Panc1 (cell line): Measurements from ENCODE around the gene MYO1A.

Experiments used
- POLR2AphosphoS5 ChIP-seq: IDR thresholded peaks from 2 replicates; pipeline ENCODE4 v1.6.1; 2012; ENCODE audit warnings: mild to moderate bottlenecking, low read depth, low read length, moderate library complexity
- SIN3A ChIP-seq: IDR thresholded peaks from 2 replicates; pipeline ENCODE4 v1.6.1; 2012; ENCODE audit warnings: low read depth, mild to moderate bottlenecking, low read length, moderate library complexity, borderline replicate concordance; ENCODE audit not compliant: insufficient read depth
- TCF7L2 ChIP-seq: IDR thresholded peaks from 2 replicates; pipeline ENCODE4 v1.6.1; 2011; ENCODE audit warnings: mild to moderate bottlenecking, low read depth, low read length, inconsistent platforms
- TF ChIP-seq, protein P1 (sequence below): fragments of 450-650 bp; IDR thresholded peaks from 2 replicates; pipeline ENCODE4 v1.5.1; 2017; ENCODE audit warnings: mild to moderate bottlenecking
- TF ChIP-seq, protein P2 (sequence below), 2 experiments: IDR thresholded peaks; 2 replicates each; pipeline ENCODE4 v1.6.1; 2011 to 2012; ENCODE audit warnings: low read depth in 2 of 2, control low read depth in 1 of 2, low read length in 1 of 2, mild to moderate bottlenecking in 1 of 2, moderate library complexity in 1 of 2; ENCODE audit not compliant: insufficient read depth in 1 of 2

DNA sequence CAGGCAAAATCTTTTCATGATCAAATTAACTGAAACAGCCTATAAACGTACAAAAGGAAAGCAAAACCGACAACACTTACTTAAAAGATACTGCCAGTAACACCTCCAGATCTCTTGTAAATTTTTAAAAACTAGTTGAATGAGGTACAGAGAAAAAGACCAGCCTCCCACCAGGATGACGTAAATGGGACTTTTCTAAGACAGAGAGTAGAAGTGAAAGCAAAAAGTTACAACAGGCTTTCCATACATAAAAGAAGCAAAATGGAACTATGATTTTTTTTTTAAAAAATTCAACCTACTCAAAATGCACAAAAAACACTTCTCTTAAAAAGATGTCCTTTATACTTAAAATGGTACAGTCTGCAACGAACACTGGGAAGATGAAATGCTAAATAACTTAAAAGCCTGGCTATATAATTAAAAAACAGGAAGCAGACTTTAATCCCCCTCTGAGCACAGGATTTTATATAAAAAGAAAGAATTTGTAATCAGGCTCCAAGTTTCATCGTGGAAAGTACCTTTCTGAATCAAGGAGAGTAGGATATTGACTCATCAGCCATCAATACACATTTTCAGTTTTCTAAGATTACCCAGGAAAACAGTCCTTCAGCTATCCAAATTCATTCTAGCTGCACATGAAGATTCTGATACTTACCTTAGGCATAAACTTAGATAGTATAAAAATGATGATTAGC is 14.2 kb upstream of the MYO1A start:
- TF ChIP-seq POLR2AphosphoS5 (no peak), SIN3A (no peak), TCF7L2 (no peak)
- TF ChIP-seq, protein P1, sequence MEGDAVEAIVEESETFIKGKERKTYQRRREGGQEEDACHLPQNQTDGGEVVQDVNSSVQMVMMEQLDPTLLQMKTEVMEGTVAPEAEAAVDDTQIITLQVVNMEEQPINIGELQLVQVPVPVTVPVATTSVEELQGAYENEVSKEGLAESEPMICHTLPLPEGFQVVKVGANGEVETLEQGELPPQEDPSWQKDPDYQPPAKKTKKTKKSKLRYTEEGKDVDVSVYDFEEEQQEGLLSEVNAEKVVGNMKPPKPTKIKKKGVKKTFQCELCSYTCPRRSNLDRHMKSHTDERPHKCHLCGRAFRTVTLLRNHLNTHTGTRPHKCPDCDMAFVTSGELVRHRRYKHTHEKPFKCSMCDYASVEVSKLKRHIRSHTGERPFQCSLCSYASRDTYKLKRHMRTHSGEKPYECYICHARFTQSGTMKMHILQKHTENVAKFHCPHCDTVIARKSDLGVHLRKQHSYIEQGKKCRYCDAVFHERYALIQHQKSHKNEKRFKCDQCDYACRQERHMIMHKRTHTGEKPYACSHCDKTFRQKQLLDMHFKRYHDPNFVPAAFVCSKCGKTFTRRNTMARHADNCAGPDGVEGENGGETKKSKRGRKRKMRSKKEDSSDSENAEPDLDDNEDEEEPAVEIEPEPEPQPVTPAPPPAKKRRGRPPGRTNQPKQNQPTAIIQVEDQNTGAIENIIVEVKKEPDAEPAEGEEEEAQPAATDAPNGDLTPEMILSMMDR = no peak
- TF ChIP-seq, protein P2, sequence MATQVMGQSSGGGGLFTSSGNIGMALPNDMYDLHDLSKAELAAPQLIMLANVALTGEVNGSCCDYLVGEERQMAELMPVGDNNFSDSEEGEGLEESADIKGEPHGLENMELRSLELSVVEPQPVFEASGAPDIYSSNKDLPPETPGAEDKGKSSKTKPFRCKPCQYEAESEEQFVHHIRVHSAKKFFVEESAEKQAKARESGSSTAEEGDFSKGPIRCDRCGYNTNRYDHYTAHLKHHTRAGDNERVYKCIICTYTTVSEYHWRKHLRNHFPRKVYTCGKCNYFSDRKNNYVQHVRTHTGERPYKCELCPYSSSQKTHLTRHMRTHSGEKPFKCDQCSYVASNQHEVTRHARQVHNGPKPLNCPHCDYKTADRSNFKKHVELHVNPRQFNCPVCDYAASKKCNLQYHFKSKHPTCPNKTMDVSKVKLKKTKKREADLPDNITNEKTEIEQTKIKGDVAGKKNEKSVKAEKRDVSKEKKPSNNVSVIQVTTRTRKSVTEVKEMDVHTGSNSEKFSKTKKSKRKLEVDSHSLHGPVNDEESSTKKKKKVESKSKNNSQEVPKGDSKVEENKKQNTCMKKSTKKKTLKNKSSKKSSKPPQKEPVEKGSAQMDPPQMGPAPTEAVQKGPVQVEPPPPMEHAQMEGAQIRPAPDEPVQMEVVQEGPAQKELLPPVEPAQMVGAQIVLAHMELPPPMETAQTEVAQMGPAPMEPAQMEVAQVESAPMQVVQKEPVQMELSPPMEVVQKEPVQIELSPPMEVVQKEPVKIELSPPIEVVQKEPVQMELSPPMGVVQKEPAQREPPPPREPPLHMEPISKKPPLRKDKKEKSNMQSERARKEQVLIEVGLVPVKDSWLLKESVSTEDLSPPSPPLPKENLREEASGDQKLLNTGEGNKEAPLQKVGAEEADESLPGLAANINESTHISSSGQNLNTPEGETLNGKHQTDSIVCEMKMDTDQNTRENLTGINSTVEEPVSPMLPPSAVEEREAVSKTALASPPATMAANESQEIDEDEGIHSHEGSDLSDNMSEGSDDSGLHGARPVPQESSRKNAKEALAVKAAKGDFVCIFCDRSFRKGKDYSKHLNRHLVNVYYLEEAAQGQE (IDR thresholded peaks at IDR 0.05; ENCODE audit: insufficient read depth in 1 of 2, low read depth in 2 of 2, low read length in 1 of 2) = no peak
